GM19397 (cell line): ENCODE results near the gene TICRR.

Source experiments
- ATAC-seq: cut with Tn5 transposase; IDR thresholded peaks from one replicate; pipeline ENCODE4 v1.9.1; 2021; ENCODE audit warnings: mild to moderate bottlenecking, moderate library complexity; ENCODE audit not compliant: unreplicated experiment

The TICRR gene

GRCh38 chr15:89652131-89652530 lies 76.9 kb downstream of the TICRR start:
- ATAC-seq = no peak

DNA sequence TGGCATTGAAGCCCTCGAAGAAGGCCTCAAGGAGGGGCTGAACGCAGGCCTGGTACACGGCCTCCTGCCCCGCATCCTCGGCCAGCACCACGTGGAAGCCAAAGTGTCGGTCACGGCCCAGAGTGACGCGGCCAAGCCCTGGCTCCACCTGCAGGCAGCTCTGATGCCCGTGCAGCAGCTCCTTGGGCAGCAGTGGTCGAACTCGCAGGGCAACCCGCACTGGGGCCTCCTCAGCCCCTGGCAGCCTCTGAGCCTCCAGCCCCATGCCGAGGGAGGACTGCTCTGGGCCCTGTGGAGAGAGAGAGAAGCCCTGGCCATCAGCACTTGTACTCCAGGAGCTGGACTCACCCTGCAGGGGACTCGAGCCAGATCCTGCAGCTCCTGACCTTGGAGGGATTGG lies 77.4 kb downstream of the TICRR start:
- ATAC-seq = no peak

- ATAC-seq = no peak
Observed at GRCh38 chr15:89653578-89653977, 78.3 kb downstream of the TICRR start.

- ATAC-seq = no peak
Observed at GRCh38 chr15:89654301-89654761, 79.1 kb downstream of the TICRR start.

GRCh38 chr15:89654847-89655805 lies 79.9 kb downstream of the TICRR start, which contains the start of gene KIF7:
Gene KIF7 (minus strand): TSS chr15:89655467. CDS start chr15:89652930, 2,537 bp downstream.
- no peak for ATAC-seq

- no peak for ATAC-seq
Observed at GRCh38 chr15:89656116-89656815, 81.0 kb downstream of the TICRR start.

DNA sequence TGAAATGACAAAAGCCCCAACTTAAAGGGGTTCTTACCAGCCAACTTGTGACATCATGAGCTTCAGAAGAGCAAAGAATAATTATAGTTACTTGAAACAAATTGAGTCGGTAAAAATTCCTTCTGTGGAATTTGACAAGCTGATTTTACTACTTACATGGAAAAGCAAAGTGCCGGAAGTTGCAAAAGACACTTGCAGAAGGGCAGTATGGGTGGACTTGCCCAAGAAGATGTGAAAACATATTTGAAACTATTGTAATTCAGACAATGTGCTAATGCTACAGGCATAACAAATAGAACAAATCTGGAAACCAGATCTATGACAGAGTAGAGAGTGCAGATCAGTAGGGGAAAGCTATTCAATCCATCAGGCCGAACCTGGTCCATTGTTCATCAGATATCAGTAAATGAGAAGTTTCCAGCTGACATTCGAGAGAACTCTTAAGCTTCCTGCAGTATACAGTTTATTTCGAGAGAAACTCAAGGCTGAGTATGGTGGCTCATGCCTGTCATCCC lies 82.5 kb downstream of the TICRR start:
- no peak for ATAC-seq

DNA sequence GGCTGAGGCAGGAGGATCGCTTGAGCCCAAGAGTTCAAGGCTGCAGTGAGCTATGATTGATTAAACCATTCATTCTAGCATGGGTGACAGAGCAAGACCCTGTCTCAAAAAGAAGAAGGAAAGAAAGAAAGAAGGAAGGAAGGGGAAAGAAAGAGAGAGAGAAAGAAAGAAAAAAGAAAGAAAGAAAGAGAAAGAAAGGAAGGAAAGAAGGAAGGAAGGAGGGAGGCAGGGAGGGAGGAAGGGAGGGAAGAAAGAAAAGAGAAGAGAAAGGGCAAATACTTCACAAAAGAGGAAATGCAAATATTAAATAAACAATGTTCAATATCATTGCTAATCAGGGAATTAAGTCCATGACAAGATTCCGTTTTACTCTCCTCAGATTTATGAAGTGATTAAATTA lies 84.0 kb downstream of the TICRR start:
- ATAC-seq = no peak

GRCh38 chr15:89660556-89660955 lies 85.3 kb downstream of the TICRR start:
- no peak for ATAC-seq

DNA sequence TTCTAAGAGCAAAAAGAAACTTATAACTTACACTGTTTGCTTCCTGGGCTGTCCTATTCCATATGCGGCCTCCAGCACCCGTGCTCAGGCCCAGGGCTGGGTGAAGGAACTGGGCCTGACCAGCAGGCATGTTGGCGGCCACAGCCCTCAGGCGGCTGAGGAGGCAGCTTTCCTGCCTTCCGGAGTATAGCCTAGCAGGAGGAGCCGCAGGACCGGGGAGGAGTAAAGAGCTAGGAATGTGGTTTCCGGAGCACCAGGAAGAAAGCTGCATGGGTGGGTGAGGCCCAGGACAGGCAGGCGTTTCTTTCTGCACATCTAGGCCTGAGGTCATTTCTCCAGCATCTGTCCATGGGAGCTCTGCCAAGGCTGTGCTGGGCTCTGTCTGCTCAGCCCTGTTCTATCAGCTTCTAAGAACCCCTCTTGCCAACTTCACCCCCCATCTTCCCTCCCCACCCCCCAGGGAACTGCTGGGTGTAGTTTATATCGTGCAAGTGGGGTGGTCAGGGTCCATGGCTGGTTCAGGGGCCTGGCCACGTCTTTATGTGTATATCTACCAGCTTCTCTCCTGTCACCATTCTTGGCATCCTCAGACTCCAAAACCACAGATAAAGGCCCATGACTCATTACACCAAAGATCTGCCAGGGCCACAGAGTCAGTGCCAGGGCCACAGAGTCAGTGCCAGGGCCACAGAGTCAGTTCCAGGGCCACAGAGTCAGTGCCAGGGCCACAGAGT lies 87.8 kb downstream of the TICRR start:
- ATAC-seq = no peak

DNA sequence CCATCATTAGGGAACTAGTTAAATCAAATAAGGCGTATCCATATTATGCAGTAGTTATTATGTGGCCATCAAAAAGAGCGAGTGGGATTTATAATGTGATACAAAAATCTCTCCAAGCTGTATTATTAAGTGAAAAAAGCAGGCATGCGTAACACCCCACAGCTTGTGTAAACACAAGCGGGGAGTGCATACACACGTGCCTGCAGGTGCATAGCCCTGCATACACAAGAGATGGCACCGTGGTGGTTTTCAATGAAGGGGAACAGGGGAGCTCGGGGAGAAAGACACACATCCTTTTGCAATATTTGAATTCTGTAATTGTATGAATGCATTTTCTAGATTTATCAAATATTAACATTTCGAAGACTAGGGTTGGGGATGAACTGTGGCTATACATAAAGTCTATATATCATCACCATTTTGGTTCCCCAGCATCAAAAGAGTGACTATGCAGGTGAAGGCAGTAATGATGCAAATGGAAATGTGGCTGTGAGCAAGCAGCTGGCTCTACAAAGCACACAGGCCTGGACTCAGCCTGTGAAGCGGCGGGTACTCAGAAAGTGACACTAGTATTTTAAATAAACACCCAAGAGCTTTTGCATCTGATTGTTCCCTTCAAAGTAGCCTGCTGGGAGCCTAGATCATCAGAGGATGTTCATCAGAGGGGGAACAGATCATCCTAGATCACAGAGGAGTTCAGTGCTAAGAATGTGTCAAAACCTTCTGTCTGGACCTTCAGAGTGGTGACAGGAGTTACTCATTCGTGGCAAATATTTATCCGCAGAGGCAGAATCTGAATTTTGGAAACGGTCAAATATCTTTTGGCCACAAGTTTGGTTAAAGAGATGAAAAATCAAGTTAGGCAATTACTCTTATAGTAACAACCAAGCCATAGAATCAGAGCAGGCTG lies 89.4 kb downstream of the TICRR start:
- no peak for ATAC-seq

DNA sequence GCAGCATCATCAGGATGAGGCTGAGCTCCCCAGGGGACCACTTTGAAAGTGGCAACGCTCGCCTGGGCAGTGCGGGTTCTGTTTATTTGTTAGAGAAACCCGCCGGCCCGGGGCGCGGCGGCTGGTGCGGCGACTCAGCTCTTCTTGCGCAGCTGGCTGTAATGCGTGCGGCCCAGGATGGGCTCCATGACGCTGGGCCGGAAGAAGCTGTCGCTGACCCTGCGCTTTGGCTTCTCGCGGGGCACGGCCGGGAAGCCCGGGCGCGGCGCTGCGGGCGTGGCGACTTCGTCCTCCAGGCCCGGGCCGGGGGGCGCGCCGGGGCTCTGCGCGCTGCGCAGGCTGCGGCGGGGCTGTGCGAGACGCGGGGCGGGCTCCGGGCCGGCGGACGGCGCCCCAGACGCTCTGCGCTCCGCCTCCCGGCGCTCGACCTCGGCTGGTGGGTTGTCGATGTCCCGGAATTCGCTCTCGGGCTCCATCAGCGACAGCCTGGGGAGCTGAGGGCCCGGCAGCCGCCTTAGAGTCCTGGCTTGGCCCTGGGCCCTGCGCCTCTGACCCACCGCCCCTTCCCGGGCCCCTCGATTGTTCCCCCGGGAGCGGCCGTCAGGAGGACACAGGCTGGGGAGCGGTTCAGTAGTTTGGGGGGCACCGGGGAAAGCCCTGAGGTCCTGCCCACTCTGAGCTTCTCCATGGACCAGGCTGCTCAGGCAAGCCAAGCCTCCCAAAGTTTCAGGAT lies 90.3 kb downstream of the TICRR start:
- ATAC-seq = no peak

DNA sequence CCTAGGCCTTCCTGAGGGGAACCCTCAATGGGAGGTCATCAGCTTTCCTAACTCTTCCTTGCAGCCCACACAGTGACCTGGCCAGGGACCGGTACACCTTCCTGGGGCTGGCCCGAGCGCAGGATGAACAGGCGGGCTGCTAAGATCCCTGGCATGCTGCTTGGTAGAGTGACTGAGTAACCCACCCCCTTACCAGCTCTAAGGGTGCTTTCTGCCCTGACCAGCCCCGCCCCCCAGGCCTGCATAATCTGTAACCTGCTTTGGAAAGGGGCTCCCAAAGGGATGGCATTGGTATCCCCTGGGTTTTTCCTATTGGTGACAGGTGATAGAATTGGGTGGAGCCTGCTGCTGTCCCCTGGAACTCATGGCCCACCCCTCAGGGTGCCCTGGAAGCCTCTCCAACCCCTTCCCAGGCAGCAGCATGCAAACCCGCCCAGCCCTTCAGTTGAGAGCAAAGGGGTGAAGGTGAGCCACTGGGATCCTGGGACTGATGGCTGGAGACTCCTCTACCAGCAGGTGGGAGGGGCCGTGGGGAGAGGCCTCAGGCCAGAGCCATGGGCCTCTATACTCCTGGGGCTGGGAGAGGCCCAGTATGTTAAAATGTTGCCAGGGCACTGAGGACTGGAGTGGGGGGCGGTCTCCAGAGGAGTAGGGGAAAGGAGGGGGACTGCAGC lies 91.1 kb downstream of the TICRR start:
- ATAC-seq = no peak

DNA sequence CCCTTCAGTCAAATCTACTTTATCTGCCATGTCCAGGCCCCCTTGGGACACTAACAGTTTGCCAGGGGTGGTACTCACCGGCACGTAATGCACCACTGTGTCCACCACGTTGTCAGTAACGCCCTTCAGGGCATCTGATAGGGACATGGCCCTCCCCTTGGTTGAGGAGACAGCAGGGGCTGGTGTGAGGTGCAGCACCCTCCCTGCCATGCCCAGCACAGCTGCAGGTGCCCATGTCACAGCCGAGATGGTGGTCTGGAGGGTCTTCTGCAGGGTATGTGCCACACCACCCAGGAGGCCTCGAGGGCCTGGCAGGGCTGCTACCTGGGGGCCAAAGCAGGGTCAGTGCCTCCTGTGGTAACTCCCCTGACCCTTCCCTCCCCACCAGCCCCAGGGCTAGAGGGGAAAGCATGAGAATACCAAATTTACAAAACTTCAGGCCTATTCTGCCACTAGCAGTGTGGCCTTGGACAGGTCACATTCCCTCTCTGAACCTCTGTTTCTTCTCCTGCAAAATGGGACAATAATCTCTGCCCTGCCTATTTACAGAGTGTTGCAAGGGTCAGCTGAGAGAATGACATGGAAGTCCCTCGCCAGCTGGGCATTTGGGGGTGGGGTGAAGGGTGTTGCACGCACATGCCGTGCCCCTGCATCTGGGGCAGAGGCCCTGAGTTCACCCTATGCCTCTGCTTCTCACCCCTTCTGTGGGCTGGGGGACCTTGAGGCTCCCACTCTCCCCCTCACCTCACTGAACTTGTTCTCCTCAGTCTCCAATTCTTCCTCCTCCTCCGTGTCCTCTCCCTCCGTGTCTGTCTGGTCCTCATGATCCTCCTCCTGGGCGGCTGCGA lies 91.8 kb downstream of the TICRR start:
- ATAC-seq = no peak

DNA sequence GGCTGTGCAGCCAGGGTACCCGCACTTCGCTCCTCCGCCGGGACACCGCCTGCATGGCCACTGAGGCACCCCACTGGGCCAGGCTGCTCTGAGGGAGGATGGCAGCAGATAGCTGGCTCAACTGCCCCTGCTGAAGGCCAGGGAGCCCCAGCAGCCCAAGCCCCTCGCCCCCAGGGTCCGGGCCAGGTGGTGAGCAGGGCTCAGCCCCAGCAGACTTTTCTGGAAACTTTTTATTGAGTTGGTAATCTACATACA lies 92.4 kb downstream of the TICRR start:
- ATAC-seq = no peak

DNA sequence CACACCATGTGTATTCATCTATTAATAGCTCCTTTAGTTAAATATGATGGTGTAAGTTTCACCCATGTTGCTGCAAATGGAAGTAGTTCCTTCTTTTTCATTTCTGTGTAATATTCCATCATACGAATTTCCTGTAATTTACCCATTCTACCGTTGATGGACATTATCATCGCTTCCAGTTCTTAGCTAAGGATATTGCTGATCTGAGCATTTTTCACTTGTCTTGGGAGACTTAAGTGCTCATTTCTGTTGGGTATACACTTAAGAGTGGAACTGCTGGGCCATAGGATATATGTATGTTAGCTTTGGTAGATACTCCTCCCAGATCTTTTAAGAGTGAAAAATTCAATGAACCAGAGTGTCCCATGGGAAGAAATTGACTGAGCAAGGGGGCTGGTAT lies 92.9 kb downstream of the TICRR start:
- no peak for ATAC-seq

DNA sequence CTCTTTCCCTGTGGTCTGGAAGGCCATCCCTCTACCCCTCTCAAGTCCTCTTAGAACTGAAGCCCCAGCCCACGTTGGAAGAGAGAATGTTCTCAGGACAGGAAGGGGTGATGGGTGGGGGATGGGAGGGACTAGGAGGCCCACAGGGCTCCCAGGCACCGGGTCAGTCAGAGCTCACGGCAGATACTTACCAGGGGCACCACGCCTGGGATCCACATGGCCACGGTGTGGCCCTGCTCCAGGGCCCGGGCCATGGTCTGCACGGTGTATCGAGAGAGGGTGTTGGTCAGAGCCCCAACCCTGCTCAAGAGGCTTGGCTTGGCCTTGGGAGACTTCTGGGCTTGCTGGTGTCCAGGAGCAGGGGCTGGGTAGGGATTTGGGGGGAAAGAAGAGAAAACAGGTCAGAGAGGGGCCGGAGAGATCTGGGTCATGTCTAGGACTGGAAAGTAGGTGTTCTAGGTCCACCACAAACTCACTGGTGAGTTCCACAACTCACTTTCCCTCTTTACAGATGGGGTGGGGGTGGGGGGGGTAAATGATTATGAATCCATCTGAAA lies 94.1 kb downstream of the TICRR start:
- no peak for ATAC-seq

DNA sequence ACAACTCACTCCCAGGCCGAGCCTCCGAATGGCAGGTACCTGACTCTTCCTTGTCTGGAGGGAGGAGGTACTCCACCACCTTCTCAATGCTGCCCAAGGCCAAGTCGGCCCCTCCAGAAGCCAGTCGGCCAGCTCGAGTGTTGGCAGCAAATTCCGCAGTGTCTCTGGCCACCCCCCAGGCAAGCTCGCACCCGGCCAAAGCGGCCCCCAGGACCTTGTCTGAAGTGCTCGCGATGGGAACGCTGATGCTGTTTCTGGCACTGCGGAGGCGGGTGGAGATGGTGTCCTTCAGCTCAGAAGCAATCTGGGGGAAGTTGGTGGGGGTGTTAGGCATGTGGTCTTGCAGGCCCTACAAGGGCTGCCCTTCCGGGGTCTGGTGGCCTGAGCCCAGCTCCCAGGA lies 94.7 kb downstream of the TICRR start:
- ATAC-seq = no peak
